H1 (cell line): ENCODE results near the gene SLX4.

Source experiments
- CEBPB ChIP-seq: IDR thresholded peaks from 2 replicates; pipeline ENCODE4 v1.6.1; 2012; ENCODE audit warnings: low read depth, low read length
- FOSL1 ChIP-seq: IDR thresholded peaks from 2 replicates; pipeline ENCODE4 v1.6.1; 2011; ENCODE audit warnings: mild to moderate bottlenecking, low read depth, low read length, moderate library complexity; ENCODE audit not compliant: insufficient read depth
- JUND ChIP-seq: IDR thresholded peaks from 2 replicates; pipeline ENCODE4 v1.6.1; 2011; ENCODE audit warnings: mild to moderate bottlenecking, improper control_type of control experiment, low read length
- POLR2A ChIP-seq, 2 experiments: IDR thresholded peaks; 1 replicate in 1 of 2; 2 replicates in 1 of 2; pipeline ENCODE4 v1.6.1; 2011; ENCODE audit warnings: low read depth in 2 of 2, low read length in 2 of 2, mild to moderate bottlenecking in 2 of 2; ENCODE audit errors: control extremely low read depth in 1 of 2
- POLR2AphosphoS5 ChIP-seq: IDR thresholded peaks from 2 replicates; pipeline ENCODE4 v1.6.1; 2011; ENCODE audit warnings: low read depth, low read length
- ZNF274 ChIP-seq: IDR thresholded peaks from 2 replicates; pipeline ENCODE4 v1.7.0; 2012; ENCODE audit warnings: low read length, borderline replicate concordance; ENCODE audit errors: extremely low read depth
- TF ChIP-seq, protein P1 (sequence below): IDR thresholded peaks from 2 replicates; pipeline ENCODE4 v1.6.1; 2012; ENCODE audit warnings: inconsistent platforms
- TF ChIP-seq, protein P2 (sequence below), 3 experiments: IDR thresholded peaks; 1 replicate in 2 of 3; 2 replicates in 1 of 3; pipeline versions ENCODE4 v1.5.1 to v1.6.1; 2011; ENCODE audit warnings: low read length in 3 of 3, mild to moderate bottlenecking in 3 of 3, inconsistent platforms in 2 of 3, low read depth in 1 of 3, moderate library complexity in 1 of 3; ENCODE audit not compliant: insufficient read depth in 1 of 3; ENCODE audit errors: control extremely low read depth in 1 of 3

DNA sequence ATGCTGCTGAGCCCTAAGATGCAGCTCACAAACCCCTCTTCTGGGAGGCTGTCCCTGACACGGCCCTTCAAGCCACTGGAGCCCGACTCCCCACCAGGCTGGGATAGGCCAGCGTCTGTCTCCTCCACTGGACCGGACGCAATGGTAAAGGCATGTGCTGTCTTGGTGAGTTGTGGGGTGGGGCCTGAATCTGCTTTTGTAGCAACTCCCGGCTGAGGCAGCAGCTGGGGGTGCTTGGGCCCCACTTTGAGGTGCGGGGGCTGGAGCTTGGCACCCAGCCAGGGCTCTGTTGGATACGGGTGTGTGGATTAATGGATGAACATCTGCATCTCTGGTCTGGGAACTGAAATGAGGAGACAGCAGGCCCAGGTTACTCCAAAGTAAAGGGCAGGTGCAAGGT lies 30.7 kb downstream of the SLX4 start:
- TF ChIP-seq POLR2AphosphoS5, result no peak
- TF ChIP-seq, protein P1, sequence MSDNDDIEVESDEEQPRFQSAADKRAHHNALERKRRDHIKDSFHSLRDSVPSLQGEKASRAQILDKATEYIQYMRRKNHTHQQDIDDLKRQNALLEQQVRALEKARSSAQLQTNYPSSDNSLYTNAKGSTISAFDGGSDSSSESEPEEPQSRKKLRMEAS, result no peak
- no peak for TF ChIP-seq CEBPB
- TF ChIP-seq FOSL1, result no peak
- no peak for TF ChIP-seq ZNF274
- TF ChIP-seq JUND, result no peak
- TF ChIP-seq, protein P2, sequence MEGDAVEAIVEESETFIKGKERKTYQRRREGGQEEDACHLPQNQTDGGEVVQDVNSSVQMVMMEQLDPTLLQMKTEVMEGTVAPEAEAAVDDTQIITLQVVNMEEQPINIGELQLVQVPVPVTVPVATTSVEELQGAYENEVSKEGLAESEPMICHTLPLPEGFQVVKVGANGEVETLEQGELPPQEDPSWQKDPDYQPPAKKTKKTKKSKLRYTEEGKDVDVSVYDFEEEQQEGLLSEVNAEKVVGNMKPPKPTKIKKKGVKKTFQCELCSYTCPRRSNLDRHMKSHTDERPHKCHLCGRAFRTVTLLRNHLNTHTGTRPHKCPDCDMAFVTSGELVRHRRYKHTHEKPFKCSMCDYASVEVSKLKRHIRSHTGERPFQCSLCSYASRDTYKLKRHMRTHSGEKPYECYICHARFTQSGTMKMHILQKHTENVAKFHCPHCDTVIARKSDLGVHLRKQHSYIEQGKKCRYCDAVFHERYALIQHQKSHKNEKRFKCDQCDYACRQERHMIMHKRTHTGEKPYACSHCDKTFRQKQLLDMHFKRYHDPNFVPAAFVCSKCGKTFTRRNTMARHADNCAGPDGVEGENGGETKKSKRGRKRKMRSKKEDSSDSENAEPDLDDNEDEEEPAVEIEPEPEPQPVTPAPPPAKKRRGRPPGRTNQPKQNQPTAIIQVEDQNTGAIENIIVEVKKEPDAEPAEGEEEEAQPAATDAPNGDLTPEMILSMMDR (IDR thresholded peaks at IDR 0.05; ENCODE audit: control extremely low read depth in 1 of 3, insufficient read depth in 1 of 3, low read depth in 1 of 3, low read length in 3 of 3), result no peak
- TF ChIP-seq POLR2A (IDR thresholded peaks at IDR 0.05; ENCODE audit: control extremely low read depth in 1 of 2, low read depth in 2 of 2, low read length in 2 of 2), result no peak
